ENCODE measurements around the gene AKAP7. TPM values are rescaled to one million over a fixed set of nuclear protein-coding genes. Genes with fewer than 3 reads are reported as not detected.

Gene AKAP7
- total and polyA plus RNA-seq, 2 donors (not counting 3 experiments of a cell fraction or from before 2014, with no cell fraction given) = 0.76 to 3.3 TPM

GRCh38 chr6:131096786-131097185, 38.5 kb upstream of the AKAP7 start:
- intact Hi-C loops (cut with micrococcal nuclease) = no loop called here
- dilution Hi-C loops (cut with MboI; ENCODE audit: extremely low pct_ligation_motif_present, low sequenced_read_pairs) = no loop called here
- Histone ChIP-seq H3K27ac (ENCODE audit: insufficient read depth, low read depth, low read length) (no peak overlapping the region), H4K20me1 (replicated peaks; ENCODE audit: control insufficient read depth, extremely low read depth, insufficient read depth, low read length) (no peaks in the 10 kb centered on the region), H3K36me3 (ENCODE audit: control insufficient read depth in 2 of 2, extremely low read depth in 1 of 2, insufficient read depth in 2 of 2, low read length in 2 of 2) (no peaks in the 10 kb centered on the region), H3K4me2 (ENCODE audit: insufficient read depth, low read length) (no peak overlapping the region), H3K79me2 (ENCODE audit: control insufficient read depth, insufficient read depth, low read length) (no peaks in the 10 kb centered on the region), H3K27me3 (ENCODE audit: control insufficient read depth in 2 of 2, insufficient read depth in 2 of 2, low read length in 2 of 2) (no peaks in the 10 kb centered on the region), H3K9ac (replicated peaks; ENCODE audit: extremely low read depth, insufficient read depth, low read length) (no peak overlapping the region), H3K9me1 (replicated peaks; ENCODE audit: control insufficient read depth, extremely low read depth, insufficient read depth, low read length) (no peaks in the 10 kb centered on the region), H3K9me3 (replicated peaks; ENCODE audit: control insufficient read depth, insufficient read depth, low read length) (no peaks in the 10 kb centered on the region), H3K4me3 (replicated peaks in 1 of 3; ENCODE audit: insufficient read depth in 1 of 3, low read depth in 1 of 3, low read length in 3 of 3) (no peak overlapping the region), H3K4me1 (ENCODE audit: control insufficient read depth, extremely low read depth, insufficient read depth, low read length) (peaks cover under 1% of the 10 kb centered on the region), H2AFZ (ENCODE audit: low read depth, low read length) (no peak overlapping the region)
- no peak for DNase-seq (ENCODE audit: low read depth, low spot score)
- POLR2A ChIA-PET = no interaction called here
- CTCF ChIA-PET = interaction anchor here (1.8 kb wide), 1 partner anchor 20 kb away, joined by 6 read pairs; no protein-coding TSS in a partner anchor
- no peak for FAIRE-seq
- no TSS peak for BruUV-seq (replicated peaks)
- TF ChIP-seq JUN (IDR thresholded peaks at IDR 0.05; ENCODE audit: borderline replicate concordance, insufficient read depth, insufficient read length, low read depth) (no peak), GATA2 (IDR thresholded peaks at IDR 0.05; ENCODE audit: insufficient read depth, insufficient read length, low read depth, low read length) (no peak), FOS (IDR thresholded peaks at IDR 0.05; ENCODE audit: borderline replicate concordance, insufficient read depth, low read length) (no peak), MYC (IDR thresholded peaks at IDR 0.05; ENCODE audit: low read depth, low read length) (no peak), CTCF (IDR thresholded peaks at IDR 0.05; ENCODE audit: extremely low read depth in 1 of 2, insufficient read depth in 1 of 2, low read depth in 1 of 2, low read length in 2 of 2) (no peak)
